Thoracic aorta (tissue), 2 donors: ENCODE data around the gene HEG1. TPM values are rescaled to one million over a fixed set of nuclear protein-coding genes. Genes with fewer than 3 reads are reported as not detected.

Source experiments
- ATAC-seq: fragments of 150-250 bp; one replicate; pipeline ENCODE4 v1.8.0; 2017; ENCODE audit warnings: low read depth; ENCODE audit not compliant: insufficient number of reproducible peaks, low FRiP score
- DNase-seq: peaks from one replicate; pipeline ENCODE4 v3.0.0-alpha.2; 2020; ENCODE audit warnings: low spot score
- H3K27ac ChIP-seq, 2 donors: fragments of 200-600 bp; sonication (generic); 1 replicate in 1 of 2; 2 replicates in 1 of 2; pipeline ENCODE4 v1.5.1; 2016; ENCODE audit warnings: mild to moderate bottlenecking in 2 of 2, moderate library complexity in 2 of 2
- H3K27me3 ChIP-seq: fragments of 200-600 bp; sonication (generic); replicated peaks from 2 replicates; pipeline ENCODE4 v1.6.0; 2016; ENCODE audit warnings: mild to moderate bottlenecking; ENCODE audit not compliant: insufficient read depth
- H3K36me3 ChIP-seq: fragments of 200-600 bp; sonication (generic); one replicate; pipeline ENCODE4 v1.5.1; 2016
- H3K4me1 ChIP-seq, 2 donors: fragments of 200-600 bp; sonication (generic); 1 replicate in 1 of 2; 2 replicates in 1 of 2; pipeline versions ENCODE4 v1.5.1 to v1.6.0; 2016; ENCODE audit warnings: low read depth in 2 of 2, mild to moderate bottlenecking in 1 of 2; ENCODE audit not compliant: control insufficient read depth in 1 of 2
- H3K4me3 ChIP-seq: fragments of 200-600 bp; sonication (generic); 2 replicates; pipeline ENCODE4 v1.5.1; 2016; ENCODE audit warnings: mild to moderate bottlenecking
- H3K9me3 ChIP-seq: fragments of 200-600 bp; sonication (generic); 2 replicates; pipeline ENCODE4 v1.5.1; 2016
- total RNA-seq, 2 donors: library from RNA; depleted of rRNA; stranded (reverse); fragments of >200 nt; gene quantifications; one replicate each; pipeline versions ENCODE4 v1.1.0 to v1.2.3, GENCODE V29; 2016
- TF ChIP-seq, protein P1 (sequence below): fragments of 200-600 bp; sonication (generic); IDR thresholded peaks from one replicate; pipeline ENCODE4 v1.5.1; 2019; ENCODE audit warnings: antibody characterized with exemption

Gene HEG1
- total RNA-seq, 2 donors from 2014 or later, result 114 to 168 TPM

DNA sequence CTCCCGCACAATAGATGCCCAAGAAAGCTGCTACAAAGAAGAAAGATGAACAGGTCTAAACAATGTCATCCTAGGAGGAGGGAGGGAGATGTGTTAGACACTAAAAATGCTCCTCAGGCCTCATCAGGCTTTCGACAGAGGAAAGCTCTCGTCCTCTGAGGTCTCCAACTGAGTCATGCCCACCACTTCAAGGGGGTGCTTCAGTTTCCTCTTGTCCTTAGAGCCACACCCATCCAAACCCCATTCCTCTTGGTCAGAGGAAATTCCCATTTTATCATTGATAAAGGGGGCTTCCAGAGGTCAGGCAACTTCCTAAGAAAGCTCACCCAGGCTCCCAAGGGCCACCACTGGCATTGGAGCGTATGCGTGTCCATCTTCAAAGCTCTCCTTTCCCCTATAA lies 50.1 kb downstream of the HEG1 start:
- Histone ChIP-seq H3K4me3 (no peak overlapping the region), H3K27me3 (no peaks in the 10 kb centered on the region), H3K36me3 (peaks cover 74% of the 10 kb centered on the region), H3K9me3 (no peaks in the 10 kb centered on the region), H3K27ac (no peak overlapping the region), H3K4me1 (no peaks in the 10 kb centered on the region)
- ATAC-seq (no peak), DNase-seq (no peak)
- TF ChIP-seq, protein P1, sequence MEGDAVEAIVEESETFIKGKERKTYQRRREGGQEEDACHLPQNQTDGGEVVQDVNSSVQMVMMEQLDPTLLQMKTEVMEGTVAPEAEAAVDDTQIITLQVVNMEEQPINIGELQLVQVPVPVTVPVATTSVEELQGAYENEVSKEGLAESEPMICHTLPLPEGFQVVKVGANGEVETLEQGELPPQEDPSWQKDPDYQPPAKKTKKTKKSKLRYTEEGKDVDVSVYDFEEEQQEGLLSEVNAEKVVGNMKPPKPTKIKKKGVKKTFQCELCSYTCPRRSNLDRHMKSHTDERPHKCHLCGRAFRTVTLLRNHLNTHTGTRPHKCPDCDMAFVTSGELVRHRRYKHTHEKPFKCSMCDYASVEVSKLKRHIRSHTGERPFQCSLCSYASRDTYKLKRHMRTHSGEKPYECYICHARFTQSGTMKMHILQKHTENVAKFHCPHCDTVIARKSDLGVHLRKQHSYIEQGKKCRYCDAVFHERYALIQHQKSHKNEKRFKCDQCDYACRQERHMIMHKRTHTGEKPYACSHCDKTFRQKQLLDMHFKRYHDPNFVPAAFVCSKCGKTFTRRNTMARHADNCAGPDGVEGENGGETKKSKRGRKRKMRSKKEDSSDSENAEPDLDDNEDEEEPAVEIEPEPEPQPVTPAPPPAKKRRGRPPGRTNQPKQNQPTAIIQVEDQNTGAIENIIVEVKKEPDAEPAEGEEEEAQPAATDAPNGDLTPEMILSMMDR, result no peak

DNA sequence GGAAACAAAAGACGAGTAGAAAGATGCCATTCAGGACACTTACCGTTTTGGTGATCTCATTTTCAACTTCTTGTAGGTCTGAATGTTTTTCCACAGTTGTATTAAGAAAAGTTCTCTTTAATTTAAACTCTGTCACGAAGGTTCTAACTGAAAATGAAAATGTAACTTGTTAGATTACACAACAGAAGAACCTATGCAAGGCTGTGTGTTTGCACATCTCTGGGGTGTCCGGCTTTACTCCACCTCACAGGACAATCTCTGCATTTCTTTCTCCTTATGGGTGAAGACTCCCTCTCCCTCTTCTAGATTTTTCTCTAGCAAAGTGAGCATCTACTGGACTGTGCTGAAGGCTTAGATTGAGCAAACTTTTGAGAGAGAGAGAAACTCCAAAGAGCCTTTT lies 50.6 kb downstream of the HEG1 start:
- Histone ChIP-seq H3K27ac (no peak overlapping the region), H3K27me3 (no peaks in the 10 kb centered on the region), H3K36me3 (peaks cover 71% of the 10 kb centered on the region), H3K4me3 (no peak overlapping the region), H3K9me3 (no peaks in the 10 kb centered on the region), H3K4me1 (no peaks in the 10 kb centered on the region)
- no peak for ATAC-seq
- no peak for DNase-seq
- TF ChIP-seq, protein P1, result no peak

DNA sequence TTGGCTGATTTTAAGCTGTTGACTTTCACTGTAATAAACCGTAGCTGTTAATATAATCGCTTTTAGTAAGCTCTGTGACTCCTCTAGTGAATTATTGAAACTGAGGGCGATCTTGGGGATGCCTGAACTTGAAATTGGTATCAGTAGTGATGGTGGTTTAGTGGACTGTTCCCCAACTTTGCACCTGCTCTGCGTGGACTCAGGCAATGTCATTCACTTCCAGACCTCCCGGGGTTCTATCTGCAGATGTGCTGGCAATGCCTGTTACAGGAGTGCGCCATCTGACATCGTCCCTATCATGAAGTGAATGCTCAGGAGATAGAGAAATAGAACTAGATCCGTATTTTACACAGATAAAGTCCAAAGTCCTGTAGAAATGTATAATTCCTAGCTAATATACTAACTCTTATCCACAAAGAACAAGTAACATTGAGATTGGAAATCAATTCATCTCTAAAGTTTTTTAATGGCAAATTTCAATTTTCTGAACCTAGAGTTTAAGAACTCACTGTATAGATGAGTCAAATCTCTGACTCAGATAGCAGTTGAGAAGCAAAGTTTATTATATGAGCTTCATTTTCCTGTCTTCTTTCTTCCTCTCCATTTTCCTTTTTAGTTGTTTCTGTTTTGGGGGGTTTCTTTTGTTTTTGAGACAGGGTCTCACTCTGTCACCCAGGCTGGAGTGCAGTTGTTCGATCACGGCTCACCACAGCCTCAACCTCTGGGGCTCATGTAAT lies 51.8 kb downstream of the HEG1 start:
- DNase-seq (no peak), ATAC-seq (no peak)
- Histone ChIP-seq H3K4me1 (no peaks in the 10 kb centered on the region), H3K27me3 (no peaks in the 10 kb centered on the region), H3K36me3 (peaks cover 69% of the 10 kb centered on the region), H3K4me3 (no peak overlapping the region), H3K27ac (no peak overlapping the region), H3K9me3 (no peaks in the 10 kb centered on the region)
- TF ChIP-seq, protein P1, result no peak

DNA sequence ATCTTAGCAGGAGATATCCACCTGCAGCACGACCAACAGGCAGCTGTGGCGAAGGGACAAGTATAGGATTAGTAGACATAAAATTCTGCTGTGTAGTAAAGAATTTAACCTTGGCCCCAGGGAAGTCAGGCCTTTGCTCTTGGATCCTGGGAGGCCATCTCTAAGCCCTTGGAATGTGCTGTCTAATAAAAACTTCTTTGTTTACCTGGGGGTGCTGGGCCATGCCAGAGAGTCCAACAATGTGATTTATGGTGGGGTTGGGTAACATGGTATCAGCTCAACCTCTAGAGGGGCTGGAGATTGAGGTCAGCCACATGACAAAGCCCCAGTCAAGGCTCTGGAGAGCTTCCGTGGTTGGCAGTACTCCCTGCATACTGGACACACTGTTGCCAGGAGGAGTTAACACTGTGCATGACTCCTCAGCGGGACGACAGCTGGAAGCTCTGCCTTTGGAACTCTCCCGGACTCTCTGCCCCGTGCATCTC lies 52.4 kb downstream of the HEG1 start:
- H3K27me3 ChIP-seq, result no peaks in the 10 kb centered on the region
- ATAC-seq (no peak), DNase-seq (no peak)
- H3K4me1 ChIP-seq, result no peaks in the 10 kb centered on the region
- TF ChIP-seq, protein P1, result no peak
- no peaks in the 10 kb centered on the region for H3K9me3 ChIP-seq
- H3K27ac ChIP-seq, result no peak overlapping the region
- no peak overlapping the region for H3K4me3 ChIP-seq
- peaks cover 69% of the 10 kb centered on the region for H3K36me3 ChIP-seq

DNA sequence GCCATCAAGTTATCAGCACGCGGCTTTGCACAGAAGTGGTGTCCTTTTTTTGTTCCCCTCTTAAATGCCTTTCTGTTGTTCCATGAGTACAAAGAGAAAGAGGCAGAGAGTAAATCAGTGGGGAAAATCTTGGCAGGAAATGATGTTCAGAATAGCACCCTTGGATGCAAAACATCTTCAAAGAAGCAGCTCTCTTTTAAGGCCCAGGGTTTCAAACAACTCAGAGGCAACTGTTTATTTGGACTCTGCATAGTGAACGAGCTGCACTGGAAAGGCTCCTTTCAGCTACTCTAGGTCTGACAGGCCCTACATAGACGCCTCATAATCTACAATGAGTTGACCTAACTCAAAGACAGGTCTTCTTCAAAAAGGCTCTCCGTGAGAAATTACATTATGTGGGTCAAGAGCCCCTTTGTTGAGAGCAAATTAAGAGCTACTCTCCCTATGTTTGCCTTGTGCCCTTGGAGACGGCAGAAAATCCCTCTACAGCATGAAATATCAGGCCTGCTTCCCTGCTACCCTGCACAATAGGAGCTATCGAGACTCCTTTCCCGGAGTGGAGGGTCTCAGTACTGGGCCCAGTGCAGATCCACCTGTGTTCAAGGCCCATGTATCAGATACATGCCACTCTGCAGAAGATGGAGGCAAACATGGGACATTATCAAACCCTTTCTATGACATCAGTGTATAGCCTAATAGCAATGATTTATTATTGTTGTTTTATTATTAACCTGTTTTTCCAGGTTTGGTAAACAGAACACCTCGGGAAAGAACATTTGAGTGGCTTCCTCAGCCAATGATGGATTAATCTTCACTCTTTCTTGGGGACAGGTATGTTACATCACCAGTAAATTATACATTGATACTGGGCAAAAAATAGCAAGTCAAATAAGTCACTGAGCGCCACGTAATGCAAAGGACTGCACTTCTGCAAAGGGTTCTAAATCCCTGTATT lies 53.1 kb downstream of the HEG1 start:
- DNase-seq, result no peak
- no peak for ATAC-seq
- H3K9me3 ChIP-seq, result no peaks in the 10 kb centered on the region
- TF ChIP-seq, protein P1, result no peak
- no peaks in the 10 kb centered on the region for H3K4me1 ChIP-seq
- H3K27me3 ChIP-seq, result no peaks in the 10 kb centered on the region
- H3K36me3 ChIP-seq, result peaks cover 74% of the 10 kb centered on the region
- no peak overlapping the region for H3K4me3 ChIP-seq
- no peak overlapping the region for H3K27ac ChIP-seq
